Stimulated activated CD8-positive, alpha-beta memory T cell treated with anti-CD3 and anti-CD28 coated beads, Interleukin-12 subunit alpha, Interleukin-12 subunit beta, amount 100 ng/mL, for 24 hours (primary cell): ENCODE measurements around the gene SPTLC1.
"Not testable (repeated sequence)": the region's sequence is repeated elsewhere in the genome, so short reads cannot be mapped to it uniquely, and the experiment has no call there.

ENCODE experiments used
- DNase-seq: peaks from one replicate; pipeline ENCODE4 v3.0.0-alpha.2; 2020; ENCODE audit errors: extremely low read depth

SPTLC1 gene, protein sequence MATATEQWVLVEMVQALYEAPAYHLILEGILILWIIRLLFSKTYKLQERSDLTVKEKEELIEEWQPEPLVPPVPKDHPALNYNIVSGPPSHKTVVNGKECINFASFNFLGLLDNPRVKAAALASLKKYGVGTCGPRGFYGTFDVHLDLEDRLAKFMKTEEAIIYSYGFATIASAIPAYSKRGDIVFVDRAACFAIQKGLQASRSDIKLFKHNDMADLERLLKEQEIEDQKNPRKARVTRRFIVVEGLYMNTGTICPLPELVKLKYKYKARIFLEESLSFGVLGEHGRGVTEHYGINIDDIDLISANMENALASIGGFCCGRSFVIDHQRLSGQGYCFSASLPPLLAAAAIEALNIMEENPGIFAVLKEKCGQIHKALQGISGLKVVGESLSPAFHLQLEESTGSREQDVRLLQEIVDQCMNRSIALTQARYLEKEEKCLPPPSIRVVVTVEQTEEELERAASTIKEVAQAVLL

DNA sequence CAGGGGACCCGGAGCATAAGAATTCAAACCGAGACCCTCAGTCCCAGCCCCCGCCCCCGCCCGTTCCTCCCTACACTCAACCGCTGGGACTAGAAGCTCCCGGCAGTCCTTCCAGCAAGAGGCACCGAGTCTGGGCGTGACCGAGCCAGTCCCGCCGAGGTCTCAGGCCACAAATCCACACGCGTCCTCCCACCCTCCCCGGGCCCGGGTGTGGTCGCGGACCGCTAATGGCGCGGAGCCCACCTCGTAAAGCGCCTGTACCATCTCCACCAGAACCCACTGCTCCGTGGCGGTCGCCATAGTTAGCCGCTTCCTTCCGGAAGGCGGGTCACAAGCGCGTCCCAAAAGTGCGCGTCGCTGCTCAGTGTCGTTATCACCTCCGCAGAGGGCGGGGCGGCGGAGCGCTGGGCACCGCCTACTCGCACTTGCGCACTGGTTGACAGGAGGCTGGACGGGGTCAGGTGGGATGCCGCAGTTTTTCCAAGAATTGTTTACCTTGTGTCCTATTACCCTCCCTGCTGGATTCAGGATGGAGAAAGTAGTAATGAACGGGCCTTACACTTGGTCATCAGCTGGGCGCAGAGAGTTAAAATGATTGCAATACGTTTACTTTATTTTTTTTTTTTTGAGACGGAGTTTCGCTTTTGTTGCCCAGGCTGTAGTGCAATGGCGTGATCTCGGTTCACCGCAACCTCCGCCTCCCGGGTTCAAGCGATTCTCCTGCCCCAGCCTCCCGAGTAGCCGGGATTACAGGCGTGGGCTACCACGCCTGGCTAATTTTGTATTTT, at the start of gene SPTLC1:
Gene SPTLC1, minus strand, starts transcription at position 343 of the 788 bp plus-strand sequence. Its CDS starts 43 bp downstream, at position 300.
- peak; percentile 82 for DNase-seq

DNA sequence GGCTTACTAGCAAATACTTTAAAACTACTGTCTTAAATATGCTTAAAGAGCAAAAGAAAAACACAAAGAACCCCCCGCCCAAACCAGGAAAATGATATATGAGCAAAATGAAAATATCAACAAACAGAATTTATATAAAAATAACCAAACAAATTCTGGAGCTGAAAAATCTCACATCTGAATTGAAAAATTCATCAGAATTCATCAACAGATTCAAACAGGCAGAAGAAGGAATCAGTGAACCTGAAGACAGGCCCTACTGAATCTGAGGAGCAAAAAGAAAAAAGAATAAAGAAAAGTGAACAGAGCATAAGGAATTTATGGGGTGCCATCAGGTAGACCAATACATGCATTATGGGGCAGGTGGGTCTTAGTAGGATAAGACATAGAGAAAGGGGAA, 49.8 kb upstream of the SPTLC1 start:
- no peak for DNase-seq

DNA sequence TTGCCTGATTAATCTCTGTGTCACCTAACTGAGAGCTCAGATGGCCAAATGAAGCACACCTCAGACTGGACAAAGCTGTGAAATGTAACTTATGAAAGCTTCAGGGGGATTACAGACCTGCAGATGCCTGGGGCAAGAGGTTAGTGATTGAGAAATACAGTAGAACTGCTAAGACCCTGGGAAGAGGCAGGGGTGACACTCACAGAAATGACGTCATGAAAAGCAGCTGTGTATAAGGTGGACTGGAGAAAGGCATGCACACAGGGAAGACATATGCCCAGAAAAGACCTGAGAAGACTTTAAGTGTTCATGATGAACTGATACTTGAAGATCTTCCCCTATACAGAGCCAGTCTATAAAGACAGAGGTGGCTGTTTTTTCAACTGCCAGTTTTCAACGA, 49.3 kb upstream of the SPTLC1 start:
- no peak for DNase-seq

DNA sequence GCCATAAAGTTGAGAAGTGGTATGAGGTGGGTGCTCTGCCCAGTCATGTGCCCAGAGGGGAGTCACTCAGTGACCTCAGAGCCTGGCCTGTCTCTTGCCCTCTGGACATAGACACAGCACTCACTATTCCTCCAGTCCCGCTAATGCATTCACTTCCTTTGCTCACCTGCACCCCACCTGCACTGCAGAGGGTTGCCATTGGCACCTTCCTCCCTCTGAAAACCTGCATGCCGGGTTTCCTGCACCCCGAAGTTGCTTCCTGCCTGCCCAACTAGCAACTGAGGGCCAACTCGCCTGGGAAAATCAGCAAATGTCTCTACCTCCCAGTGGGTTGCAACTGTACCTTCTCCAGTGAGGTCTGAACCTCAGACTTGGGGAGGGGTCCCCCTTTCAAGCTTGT, 48.1 kb upstream of the SPTLC1 start:
- no peak for DNase-seq

DNA sequence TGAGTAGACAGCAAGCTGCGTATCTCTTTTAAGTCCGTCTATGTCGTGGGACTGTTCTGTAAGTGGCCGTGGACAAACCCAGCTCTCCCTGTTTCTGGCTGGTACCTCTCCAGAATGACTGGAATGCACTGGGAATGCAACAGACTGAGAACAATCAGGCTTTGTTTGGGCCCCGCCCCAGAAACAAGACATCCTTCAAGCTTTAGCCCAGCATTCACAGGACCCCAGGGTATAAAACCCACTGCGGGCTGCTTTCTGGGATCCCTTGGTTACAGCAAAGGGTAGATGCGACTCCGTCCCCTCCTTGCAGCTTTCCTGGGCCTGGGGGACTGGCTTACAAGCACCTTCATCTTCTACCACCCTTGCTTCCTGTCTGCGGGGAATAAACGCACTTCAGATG, 45.6 kb upstream of the SPTLC1 start:
- DNase-seq, result no peak

DNA sequence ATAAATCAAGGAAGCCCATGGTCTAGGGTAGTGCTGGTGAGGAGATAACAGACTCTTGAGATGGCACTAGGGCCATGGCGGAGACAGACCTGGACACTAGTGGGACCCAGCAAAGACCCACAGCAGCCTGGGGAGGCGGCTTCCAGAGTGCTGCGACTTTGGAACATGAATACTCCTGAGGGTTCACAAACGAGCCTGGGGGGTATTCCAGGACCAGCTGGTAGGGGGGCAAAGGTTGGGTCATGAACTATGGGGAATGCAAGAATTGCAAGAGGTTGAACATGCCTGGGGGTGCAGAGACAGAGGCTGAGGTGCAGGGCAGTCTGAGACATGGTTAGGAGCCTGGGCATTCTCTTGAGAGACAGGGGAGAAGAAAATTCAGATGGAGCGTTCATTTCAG, 43.8 kb upstream of the SPTLC1 start:
- DNase-seq, result no peak

DNA sequence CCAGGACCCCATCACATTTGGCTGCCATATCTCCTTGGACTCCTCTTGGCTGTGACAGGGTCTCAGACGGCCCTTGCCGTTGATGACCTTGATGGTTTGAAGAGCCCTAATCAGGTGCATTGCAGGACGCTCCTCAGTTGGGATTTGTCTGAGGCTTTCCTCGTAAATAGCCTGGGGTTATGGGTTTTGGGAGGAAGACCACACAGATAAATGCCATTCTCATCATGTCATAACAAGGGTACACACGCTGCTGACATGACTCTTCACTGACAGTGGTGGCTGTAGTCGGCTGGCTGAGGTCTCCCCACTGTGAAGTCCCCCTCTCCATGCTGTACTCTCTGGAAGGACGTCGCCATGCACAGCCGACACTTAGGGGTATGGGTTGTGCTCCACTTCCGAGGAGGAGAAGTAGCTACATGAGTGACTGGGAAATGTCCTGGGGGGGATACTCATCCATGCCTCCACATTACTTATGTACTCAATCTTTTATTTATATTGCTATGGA, 42.9 kb upstream of the SPTLC1 start:
- no peak for DNase-seq

DNA sequence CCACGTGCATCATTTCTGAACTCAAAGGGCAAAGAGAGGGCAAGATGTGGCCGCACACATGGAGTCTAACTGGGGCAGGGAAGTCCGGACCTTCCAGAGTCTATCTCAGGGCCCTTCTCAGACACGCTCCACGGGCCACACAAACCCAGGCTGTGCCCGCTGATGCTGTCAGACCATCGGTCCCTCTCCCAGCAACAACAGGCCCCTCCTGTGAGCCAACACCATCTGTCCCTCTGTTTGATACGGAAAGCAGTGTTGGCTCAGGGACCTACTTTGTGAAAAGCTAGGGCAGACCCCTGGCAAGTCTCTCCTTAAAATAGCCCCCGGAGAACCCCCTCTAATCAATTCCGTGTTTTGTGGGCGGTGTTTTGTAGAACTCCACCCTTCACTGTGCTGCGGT, 40.5 kb upstream of the SPTLC1 start:
- not testable (repeated sequence) for DNase-seq

DNA sequence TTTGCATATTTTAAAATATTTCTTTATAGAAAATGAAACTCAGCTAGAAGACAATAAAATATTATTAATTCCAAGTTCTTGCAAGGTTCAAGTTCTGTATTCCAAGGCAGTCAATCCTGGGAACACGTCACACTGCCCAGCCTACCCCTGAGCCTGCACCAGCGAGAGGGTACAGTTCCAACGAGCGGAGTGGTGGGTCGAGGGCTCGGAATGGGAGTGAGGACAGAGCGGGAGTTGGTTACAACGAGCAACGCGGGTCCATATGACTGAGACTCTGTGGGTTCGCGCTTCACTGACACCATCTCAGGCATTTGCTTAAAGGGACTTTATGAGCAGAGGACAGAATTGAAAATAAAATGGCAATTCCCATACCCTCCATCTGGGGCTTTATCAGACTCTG, 40.0 kb upstream of the SPTLC1 start:
- no peak for DNase-seq

DNA sequence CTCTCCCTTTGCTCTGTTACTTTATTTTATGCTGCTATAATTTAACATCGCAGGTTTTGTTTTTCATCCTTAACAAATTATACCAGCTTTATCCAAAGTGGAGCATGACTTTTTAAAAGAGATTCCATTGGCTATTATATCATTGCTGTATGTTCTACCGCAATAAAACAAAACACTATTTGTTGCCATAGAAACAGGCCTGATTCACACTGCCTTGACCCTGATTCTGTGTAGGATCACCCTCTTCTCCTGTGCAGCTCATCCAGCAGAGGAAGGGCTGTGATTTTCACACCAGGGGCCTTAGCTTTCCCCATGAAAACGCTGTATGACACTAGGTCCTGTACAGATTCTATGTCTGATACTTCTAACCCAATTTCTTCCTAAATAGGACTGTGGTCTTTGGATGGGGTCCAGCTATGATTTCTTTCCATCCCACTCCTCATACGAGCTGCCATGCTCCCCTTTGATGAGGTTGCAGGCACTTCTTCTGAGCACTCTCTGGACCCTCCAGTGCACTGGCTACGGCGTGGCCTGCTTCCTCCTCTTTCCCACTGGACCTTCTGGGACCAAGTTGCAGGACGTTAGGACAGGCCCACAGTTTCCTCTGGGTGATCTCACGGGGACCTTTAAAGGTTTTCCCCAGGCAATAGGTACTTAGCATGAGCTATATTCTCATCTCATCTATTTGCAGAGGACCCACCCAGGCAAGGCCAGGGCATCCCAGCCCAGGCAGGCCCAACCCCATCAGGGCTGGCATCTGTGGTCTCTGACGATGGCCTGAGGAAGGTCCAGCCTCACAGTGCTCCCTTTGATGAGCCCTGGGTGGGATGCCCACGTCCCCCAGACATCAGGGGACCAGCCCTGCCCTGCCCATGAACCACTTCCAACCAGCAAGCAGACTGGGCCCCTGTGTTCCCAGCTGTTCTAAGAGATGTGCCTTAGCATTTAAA, 38.5 kb upstream of the SPTLC1 start:
- not testable (repeated sequence) for DNase-seq

DNA sequence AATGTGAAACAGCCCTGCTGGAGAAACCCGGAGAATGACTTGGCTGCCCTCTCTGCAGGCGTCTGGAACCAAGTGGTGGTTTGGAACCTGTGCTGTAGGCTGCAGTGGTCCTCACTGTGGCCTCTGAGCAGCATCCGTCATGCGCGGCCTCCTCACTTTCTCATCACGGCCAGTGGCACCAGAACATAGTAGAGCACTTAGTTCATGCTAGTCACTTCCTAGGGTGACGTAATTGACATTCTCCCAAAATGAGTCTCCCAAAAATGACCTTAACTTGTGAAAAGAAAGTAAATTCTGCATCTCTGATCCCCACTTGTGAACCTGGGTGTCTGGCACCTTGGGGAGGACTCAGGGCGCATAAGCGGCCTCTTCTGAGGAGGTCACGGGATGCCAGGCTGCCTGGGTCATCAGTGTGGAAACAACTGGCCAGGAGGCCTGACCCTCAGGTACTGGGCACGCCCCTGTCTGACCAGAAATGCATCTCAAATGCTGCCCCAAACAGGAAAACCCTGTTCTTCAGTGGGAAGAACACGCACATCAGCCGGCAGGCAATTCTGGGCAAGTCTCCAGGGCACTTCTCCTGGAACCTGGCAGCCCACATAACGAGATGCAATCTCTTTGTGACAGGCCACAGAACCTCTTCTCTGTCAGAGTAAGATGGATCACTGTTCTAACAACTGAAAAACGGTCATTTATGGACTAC, 36.6 kb upstream of the SPTLC1 start:
- DNase-seq, result no peak

DNA sequence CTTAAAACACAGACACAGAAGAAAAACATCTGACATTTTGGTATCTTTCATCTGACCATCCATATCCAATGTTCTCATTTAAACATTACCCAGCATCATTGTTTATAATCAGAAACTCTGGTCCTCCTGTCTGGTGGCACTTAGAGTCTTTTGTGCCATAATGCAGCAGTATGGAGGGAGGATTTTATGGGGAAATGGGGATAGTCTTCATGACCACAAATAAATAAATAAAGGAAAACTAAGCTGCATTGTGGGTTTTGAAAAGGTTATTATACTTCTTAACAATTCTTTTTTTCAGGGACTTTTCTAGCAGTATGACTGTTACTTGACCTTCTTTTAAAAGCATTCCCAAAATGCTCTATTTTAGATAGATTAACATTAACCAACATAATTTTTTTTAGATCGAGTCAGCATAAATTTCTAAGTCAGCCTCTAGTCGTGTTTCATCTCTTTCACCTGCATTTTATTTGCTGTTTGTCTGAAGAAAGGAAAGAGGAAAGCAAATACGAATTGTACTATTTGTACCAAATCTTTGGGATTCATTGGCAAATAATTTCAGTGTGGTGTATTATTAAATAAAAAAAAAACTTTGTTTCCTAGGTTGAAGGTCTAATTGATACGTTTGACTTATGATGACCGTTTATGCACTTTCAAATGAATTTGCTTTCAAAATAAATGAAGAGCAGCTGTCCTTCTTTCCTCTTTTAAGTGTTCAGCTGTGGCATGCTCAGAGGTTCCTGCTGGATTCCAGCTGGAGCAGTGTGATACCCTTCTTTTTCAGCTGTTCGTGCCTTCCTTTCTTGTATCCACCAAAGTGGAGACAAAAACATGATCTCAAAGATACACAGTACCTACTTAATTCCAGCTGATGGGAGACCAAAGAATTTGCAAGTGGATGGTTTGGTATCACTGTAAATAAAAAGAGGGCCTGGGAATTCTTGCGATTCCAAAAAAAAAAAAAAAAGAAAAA, 35.6 kb upstream of the SPTLC1 start:
- not testable (repeated sequence) for DNase-seq

DNA sequence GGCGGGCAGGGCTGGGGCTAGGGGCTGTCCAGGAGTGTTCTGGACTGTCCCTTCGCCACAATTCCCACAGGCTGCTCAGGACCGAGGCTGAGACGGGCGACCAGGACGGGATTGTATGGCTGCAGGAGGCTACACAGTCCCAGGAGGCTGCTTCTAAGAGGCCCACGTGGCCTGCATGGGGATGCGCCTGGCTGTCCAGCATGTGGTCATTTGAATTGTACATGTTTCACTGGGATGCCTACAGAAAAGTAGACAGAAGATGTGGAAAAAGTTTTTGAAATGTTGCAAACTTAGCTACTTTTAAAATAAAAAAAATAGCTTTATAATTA, 32.6 kb upstream of the SPTLC1 start:
- DNase-seq, result no peak

DNA sequence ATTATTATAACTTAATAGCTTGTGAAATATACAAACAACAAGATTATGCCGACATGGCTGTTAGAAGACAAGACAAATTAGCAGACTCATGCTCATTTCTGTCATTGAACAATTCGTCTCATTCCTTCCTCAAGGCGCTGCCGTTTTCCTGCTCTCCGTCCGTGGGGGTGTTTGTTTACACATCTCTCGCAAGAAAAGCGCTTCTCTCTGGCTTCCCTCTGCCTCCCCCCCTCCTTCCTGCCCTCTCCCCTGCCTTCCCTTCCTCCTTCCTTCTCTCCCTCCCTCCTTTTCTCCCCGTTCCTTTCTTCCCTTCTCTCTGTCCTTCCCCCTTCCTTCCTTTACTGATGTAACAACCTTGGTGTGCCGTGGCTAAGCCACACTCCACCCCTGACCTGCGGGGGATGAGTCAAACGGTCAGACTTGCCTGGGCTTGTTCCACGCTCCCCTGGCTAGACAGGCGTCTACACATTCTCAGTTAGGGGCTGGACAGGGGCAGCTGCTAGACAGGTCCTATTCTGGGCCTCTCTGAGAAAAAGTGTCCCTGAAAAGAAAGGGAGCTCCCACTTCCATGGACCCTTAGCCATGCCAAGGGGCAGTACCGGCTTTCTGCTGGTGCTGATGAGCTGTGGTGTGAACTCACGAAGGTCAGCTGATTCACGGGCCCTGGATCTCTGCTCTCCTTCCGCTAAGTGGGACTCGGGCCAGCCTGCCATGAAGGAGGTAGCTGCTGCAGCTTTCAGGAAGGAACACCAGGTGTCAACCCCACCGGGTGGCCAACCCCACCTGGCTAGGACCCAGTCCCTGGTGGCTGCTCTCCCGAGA, 32.0 kb upstream of the SPTLC1 start:
- DNase-seq, result no peak

DNA sequence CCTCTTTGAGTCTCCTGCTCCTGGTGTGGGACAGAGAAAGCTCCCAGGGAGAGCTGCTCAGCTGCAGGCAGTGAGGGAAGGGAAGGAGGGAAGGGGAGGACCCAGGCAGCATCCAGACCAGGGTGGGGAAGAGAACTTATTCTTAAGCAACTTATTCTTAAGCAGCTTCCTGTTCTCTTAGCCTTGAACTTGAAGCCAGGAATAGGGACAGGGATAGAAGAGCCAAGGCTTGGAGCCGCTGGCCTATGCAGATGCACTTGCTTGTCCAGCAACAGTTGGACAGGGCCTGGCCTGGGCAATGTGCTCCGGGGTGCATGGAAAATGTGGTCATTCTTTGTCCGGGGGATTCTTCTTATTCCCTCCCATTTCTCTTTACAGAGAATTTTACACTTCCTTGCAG, 31.4 kb upstream of the SPTLC1 start:
- DNase-seq, result no peak

DNA sequence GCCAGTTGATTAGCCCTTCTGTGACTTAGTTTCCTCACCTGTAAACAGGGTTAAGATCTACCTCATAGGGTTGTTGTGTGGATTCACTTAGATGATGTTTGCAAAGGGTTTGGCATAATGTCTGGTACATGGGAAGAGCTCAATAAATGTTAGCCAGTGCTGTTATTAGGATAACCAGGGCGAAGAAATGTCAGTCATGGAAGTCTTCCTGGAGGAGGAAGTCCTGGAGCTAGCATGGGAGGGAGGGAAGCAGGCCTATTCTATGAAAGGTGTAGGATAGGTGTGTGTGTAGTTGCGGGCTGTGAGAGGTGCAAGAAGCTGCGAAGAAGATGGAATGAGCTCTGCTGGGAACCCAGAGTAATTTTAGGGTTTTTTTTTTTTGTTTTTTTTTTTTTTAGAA, 30.6 kb upstream of the SPTLC1 start:
- not testable (repeated sequence) for DNase-seq

DNA sequence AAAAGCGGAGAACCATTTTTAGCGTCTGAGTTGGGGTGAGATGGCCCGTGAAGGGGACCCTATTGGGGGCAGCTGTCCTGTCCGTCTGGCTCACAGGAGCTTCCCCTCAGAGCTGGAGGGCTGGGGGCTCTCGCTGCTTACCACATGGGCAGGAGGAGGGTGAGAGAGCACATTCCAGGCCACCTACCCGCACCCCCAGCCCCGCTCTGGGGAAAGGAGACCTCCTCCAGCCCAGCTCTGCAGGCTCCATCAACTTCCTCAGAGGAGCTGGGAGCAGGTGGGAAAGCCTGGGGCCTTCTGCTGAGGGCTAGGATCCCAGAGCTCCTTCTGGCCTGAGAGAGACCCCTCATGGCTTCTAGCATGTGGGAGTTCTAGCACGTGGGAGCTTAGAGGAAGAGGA, 27.1 kb upstream of the SPTLC1 start:
- DNase-seq, result no peak

DNA sequence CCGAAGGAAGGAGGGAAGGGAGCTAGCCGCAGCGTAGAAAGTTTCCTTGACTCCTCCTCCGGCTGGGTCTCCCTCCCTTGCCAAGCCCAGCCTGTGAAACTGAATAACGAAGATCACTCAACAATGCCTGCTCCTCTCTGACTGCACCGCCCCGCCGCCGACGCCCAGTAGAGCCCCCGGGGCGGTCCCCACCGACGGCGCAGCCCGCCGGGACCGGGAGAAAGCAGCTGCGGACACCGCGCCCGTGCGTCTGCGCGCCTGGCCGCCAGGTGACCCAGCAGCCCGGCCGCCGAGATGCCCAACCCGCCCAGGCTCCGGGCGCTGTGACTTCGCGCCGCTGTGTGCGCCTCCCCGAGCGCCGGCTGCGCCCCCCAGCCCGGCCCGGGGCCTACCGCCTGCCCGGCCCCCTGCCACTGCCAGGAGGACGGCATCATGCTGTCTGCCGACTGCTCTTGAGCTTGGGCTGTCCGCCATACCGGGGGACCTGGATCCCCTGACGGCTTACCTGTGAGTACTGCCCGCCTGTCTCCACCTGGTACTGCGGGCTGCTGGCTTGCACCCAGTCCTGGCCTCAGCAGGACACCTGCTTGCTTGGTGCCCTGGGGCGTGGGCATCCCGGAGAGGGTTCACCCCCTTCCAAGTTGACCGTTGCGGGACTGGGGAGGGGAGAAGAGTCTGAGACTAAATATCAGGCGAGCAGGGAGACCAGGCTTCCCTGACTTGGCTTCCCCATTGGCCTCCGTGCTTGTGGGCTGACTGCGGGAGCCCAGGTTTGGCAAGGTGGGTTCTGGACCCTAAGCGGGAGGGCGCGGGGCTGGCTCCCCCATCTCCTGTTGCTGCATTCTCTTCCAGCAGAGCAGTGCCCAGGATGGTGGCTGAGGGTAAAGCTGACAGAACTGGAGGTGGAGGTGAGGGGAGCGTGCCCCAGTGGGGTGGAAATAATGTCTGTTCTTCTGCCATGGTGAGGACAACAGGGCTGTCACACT, 26.2 kb upstream of the SPTLC1 start:
- DNase-seq, result no peak
